WTC11 (cell line): Measurements from ENCODE around the gene ENHO.

Experiments used
- CREB1 ChIP-seq: sonication (generic); formaldehyde crosslinking; IDR thresholded peaks from 2 replicates; pipeline ENCODE4 v1.8.0; 2023; ENCODE audit warnings: mild to moderate bottlenecking, missing genetic modification reagents
- CREM ChIP-seq: sonication (generic); formaldehyde crosslinking; IDR thresholded peaks from 2 replicates; pipeline ENCODE4 v1.8.1; 2022; ENCODE audit warnings: mild to moderate bottlenecking, missing genetic modification reagents, moderate library complexity
- ELF4 ChIP-seq: sonication (generic); formaldehyde crosslinking; IDR thresholded peaks from 2 replicates; pipeline ENCODE4 v1.8.1; 2022; ENCODE audit warnings: low read depth, mild to moderate bottlenecking, moderate library complexity, missing genetic modification reagents
- FOXJ3 ChIP-seq: sonication (generic); formaldehyde crosslinking; IDR thresholded peaks from 2 replicates; pipeline ENCODE4 v1.9.0; 2021; ENCODE audit warnings: missing genetic modification reagents, mild to moderate bottlenecking, borderline replicate concordance
- FOXP1 ChIP-seq: sonication (generic); formaldehyde crosslinking; IDR thresholded peaks from 2 replicates; pipeline ENCODE4 v1.8.0; 2022; ENCODE audit warnings: missing genetic modification reagents, mild to moderate bottlenecking, moderate library complexity, borderline replicate concordance
- MXD4 ChIP-seq: fragments of 250-450 bp; sonication (Bioruptor Pico); IDR thresholded peaks from 2 replicates; pipeline ENCODE4 v1.8.0; 2021; ENCODE audit warnings: mild to moderate bottlenecking, moderate library complexity, borderline replicate concordance
- NR1H2 ChIP-seq: sonication (generic); formaldehyde crosslinking; IDR thresholded peaks from 2 replicates; pipeline ENCODE4 v1.9.0; 2021; ENCODE audit warnings: mild to moderate bottlenecking, moderate library complexity, missing genetic modification reagents
- NR3C1 ChIP-seq: sonication (generic); formaldehyde crosslinking; conservative IDR thresholded peaks from 2 replicates; pipeline ENCODE4 v1.8.1; 2023; ENCODE audit warnings: low read depth, mild to moderate bottlenecking, missing genetic modification reagents
- TF ChIP-seq, protein P1 (sequence below): sonication (generic); formaldehyde crosslinking; IDR thresholded peaks from 2 replicates; pipeline ENCODE4 v1.8.0; 2023; ENCODE audit warnings: missing genetic modification reagents
- TF ChIP-seq, protein P2 (sequence below): sonication (generic); formaldehyde crosslinking; IDR thresholded peaks from 2 replicates; pipeline ENCODE4 v1.8.1; 2023; ENCODE audit warnings: mild to moderate bottlenecking, missing genetic modification reagents, borderline replicate concordance
- TF ChIP-seq, protein P3 (sequence below): fragments of 200-600 bp; IDR thresholded peaks from 2 replicates; pipeline ENCODE4 v1.8.0; 2022; ENCODE audit warnings: antibody characterized with exemption
- TF ChIP-seq, protein P4 (sequence below): sonication (generic); formaldehyde crosslinking; IDR thresholded peaks from 2 replicates; pipeline ENCODE4 v1.8.1; 2023; ENCODE audit warnings: mild to moderate bottlenecking, missing genetic modification reagents, moderate library complexity

DNA sequence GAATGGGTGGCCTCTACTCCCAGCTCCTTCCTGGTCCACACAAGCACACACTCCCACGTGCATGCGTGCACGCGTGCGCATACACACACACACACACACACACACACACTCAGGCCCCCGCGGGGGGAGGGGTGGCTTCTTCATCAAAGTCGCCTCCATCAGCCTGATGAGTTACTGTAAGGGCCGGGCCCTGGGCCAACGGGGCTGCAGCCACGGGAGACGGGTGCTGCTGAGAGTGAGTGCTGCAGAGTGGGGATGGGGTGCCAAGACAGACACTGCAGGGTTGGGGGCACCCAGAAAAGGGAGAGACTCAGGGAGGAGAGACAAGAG lies 48.7 kb upstream of the ENHO start:
- TF ChIP-seq, protein P1, sequence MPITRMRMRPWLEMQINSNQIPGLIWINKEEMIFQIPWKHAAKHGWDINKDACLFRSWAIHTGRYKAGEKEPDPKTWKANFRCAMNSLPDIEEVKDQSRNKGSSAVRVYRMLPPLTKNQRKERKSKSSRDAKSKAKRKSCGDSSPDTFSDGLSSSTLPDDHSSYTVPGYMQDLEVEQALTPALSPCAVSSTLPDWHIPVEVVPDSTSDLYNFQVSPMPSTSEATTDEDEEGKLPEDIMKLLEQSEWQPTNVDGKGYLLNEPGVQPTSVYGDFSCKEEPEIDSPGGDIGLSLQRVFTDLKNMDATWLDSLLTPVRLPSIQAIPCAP, result no peak
- no peak for TF ChIP-seq FOXP1 (CRISPR knock-in tag)
- TF ChIP-seq, protein P2, sequence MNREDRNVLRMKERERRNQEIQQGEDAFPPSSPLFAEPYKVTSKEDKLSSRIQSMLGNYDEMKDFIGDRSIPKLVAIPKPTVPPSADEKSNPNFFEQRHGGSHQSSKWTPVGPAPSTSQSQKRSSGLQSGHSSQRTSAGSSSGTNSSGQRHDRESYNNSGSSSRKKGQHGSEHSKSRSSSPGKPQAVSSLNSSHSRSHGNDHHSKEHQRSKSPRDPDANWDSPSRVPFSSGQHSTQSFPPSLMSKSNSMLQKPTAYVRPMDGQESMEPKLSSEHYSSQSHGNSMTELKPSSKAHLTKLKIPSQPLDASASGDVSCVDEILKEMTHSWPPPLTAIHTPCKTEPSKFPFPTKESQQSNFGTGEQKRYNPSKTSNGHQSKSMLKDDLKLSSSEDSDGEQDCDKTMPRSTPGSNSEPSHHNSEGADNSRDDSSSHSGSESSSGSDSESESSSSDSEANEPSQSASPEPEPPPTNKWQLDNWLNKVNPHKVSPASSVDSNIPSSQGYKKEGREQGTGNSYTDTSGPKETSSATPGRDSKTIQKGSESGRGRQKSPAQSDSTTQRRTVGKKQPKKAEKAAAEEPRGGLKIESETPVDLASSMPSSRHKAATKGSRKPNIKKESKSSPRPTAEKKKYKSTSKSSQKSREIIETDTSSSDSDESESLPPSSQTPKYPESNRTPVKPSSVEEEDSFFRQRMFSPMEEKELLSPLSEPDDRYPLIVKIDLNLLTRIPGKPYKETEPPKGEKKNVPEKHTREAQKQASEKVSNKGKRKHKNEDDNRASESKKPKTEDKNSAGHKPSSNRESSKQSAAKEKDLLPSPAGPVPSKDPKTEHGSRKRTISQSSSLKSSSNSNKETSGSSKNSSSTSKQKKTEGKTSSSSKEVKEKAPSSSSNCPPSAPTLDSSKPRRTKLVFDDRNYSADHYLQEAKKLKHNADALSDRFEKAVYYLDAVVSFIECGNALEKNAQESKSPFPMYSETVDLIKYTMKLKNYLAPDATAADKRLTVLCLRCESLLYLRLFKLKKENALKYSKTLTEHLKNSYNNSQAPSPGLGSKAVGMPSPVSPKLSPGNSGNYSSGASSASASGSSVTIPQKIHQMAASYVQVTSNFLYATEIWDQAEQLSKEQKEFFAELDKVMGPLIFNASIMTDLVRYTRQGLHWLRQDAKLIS (CRISPR knock-in tag), result no peak
- TF ChIP-seq NR3C1, result no peak
- no peak for TF ChIP-seq CREM
- TF ChIP-seq, protein P3, sequence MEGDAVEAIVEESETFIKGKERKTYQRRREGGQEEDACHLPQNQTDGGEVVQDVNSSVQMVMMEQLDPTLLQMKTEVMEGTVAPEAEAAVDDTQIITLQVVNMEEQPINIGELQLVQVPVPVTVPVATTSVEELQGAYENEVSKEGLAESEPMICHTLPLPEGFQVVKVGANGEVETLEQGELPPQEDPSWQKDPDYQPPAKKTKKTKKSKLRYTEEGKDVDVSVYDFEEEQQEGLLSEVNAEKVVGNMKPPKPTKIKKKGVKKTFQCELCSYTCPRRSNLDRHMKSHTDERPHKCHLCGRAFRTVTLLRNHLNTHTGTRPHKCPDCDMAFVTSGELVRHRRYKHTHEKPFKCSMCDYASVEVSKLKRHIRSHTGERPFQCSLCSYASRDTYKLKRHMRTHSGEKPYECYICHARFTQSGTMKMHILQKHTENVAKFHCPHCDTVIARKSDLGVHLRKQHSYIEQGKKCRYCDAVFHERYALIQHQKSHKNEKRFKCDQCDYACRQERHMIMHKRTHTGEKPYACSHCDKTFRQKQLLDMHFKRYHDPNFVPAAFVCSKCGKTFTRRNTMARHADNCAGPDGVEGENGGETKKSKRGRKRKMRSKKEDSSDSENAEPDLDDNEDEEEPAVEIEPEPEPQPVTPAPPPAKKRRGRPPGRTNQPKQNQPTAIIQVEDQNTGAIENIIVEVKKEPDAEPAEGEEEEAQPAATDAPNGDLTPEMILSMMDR, result no peak
- no peak for TF ChIP-seq ELF4 (CRISPR knock-in tag)
- TF ChIP-seq CREB1 (CRISPR knock-in tag), result no peak
- no peak for TF ChIP-seq FOXJ3 (CRISPR knock-in tag)
- no peak for TF ChIP-seq NR1H2 (CRISPR knock-in tag)
- TF ChIP-seq, protein P4, sequence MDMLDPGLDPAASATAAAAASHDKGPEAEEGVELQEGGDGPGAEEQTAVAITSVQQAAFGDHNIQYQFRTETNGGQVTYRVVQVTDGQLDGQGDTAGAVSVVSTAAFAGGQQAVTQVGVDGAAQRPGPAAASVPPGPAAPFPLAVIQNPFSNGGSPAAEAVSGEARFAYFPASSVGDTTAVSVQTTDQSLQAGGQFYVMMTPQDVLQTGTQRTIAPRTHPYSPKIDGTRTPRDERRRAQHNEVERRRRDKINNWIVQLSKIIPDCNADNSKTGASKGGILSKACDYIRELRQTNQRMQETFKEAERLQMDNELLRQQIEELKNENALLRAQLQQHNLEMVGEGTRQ, result no peak
- TF ChIP-seq MXD4, result no peak
